ENCODE results near the gene EIF4E2. TPM values are rescaled to one million over a fixed set of nuclear protein-coding genes. Genes with fewer than 3 reads are reported as not detected.

Gene EIF4E2
- total RNA-seq, 1 experiment from 2014 or later = 69.6 TPM

GRCh38 chr2:232506709-232507108 lies 43.8 kb upstream of the EIF4E2 start:
- no peak overlapping the region for H3K4me2 ChIP-seq
- intact Hi-C loops (cut with micrococcal nuclease; ENCODE audit: unreplicated experiment) = no loop called here
- DNase-seq = no peak
- BruUV-seq (replicated peaks) = no TSS peak
- H3K4me1 ChIP-seq (replicated peaks; ENCODE audit: insufficient read depth) = no peaks in the 10 kb centered on the region
- no peak overlapping the region for H3K4me3 ChIP-seq
- H3F3A ChIP-seq (ENCODE audit: insufficient read depth, low read depth) = no peaks in the 10 kb centered on the region; the same call in 1 of the 2 replicates
- TF ChIP-seq CTCF (conservative IDR thresholded peaks at IDR 0.05) (no peak), EZH2 (IDR thresholded peaks at IDR 0.05; ENCODE audit: low read depth) (no peak)
- H3K36me3 ChIP-seq (ENCODE audit: low read depth) = no peaks in the 10 kb centered on the region
- ChIA-PET POLR2A (ENCODE audit: unreplicated experiment) (no interaction called here), CTCF (no interaction called here)
- H3K27me3 ChIP-seq (ENCODE audit: insufficient read depth, low read depth) = peaks cover 56% of the 10 kb centered on the region
- no peak overlapping the region for H3K27ac ChIP-seq
- H3K9me3 ChIP-seq (ENCODE audit: insufficient read depth, low read depth) = no peaks in the 10 kb centered on the region
- H3K79me2 ChIP-seq (ENCODE audit: low read depth) = no peaks in the 10 kb centered on the region
- H2AFZ ChIP-seq = no peak overlapping the region
- no peaks in the 10 kb centered on the region for H4K20me1 ChIP-seq (ENCODE audit: insufficient read depth)
- no peaks in the 10 kb centered on the region for H3K9me2 ChIP-seq (ENCODE audit: insufficient read depth)

GRCh38 chr2:232508251-232508650 lies 42.2 kb upstream of the EIF4E2 start:
- Histone ChIP-seq H3K9me2 (ENCODE audit: insufficient read depth) (no peaks in the 10 kb centered on the region), H3K79me2 (ENCODE audit: low read depth) (no peaks in the 10 kb centered on the region), H2AFZ (no peak overlapping the region), H3K4me3 (no peak overlapping the region), H3K9me3 (ENCODE audit: insufficient read depth, low read depth) (no peaks in the 10 kb centered on the region), H3K36me3 (ENCODE audit: low read depth) (no peaks in the 10 kb centered on the region), H3K27me3 (ENCODE audit: insufficient read depth, low read depth) (peaks cover 49% of the 10 kb centered on the region), H4K20me1 (ENCODE audit: insufficient read depth) (no peaks in the 10 kb centered on the region), H3K4me2 (no peak overlapping the region), H3K4me1 (replicated peaks; ENCODE audit: insufficient read depth) (no peaks in the 10 kb centered on the region), H3K27ac (no peak overlapping the region), H3F3A (ENCODE audit: insufficient read depth, low read depth) (no peaks in the 10 kb centered on the region; the same call in 1 of the 2 replicates)
- CTCF ChIA-PET = no interaction called here
- TF ChIP-seq EZH2 (IDR thresholded peaks at IDR 0.05; ENCODE audit: low read depth) (no peak), CTCF (conservative IDR thresholded peaks at IDR 0.05) (no peak)
- POLR2A ChIA-PET (ENCODE audit: unreplicated experiment) = no interaction called here
- no peak for DNase-seq
- no TSS peak for BruUV-seq (replicated peaks)
- intact Hi-C loops (cut with micrococcal nuclease; ENCODE audit: unreplicated experiment) = no loop called here

- no peaks in the 10 kb centered on the region for H3K9me3 ChIP-seq (ENCODE audit: insufficient read depth, low read depth)
- no peaks in the 10 kb centered on the region for H4K20me1 ChIP-seq (ENCODE audit: insufficient read depth)
- H3K79me2 ChIP-seq (ENCODE audit: low read depth) = no peaks in the 10 kb centered on the region
- ChIA-PET POLR2A (ENCODE audit: unreplicated experiment) (no interaction called here), CTCF (no interaction called here)
- no peak overlapping the region for H2AFZ ChIP-seq
- intact Hi-C loops (cut with micrococcal nuclease; ENCODE audit: unreplicated experiment) = no loop called here
- no TSS peak for BruUV-seq (replicated peaks)
- DNase-seq = no peak
- H3K4me2 ChIP-seq = no peak overlapping the region
- H3K27ac ChIP-seq = no peak overlapping the region
- no peaks in the 10 kb centered on the region for H3K4me1 ChIP-seq (replicated peaks; ENCODE audit: insufficient read depth)
- H3K27me3 ChIP-seq (ENCODE audit: insufficient read depth, low read depth) = peaks cover 23% of the 10 kb centered on the region; the same call in 1 of the 2 replicates
- H3F3A ChIP-seq (ENCODE audit: insufficient read depth, low read depth) = no peaks in the 10 kb centered on the region; the same call in 1 of the 2 replicates
- no peak overlapping the region for H3K4me3 ChIP-seq
- TF ChIP-seq EZH2 (IDR thresholded peaks at IDR 0.05; ENCODE audit: low read depth) = no peak
- no peak for TF ChIP-seq CTCF (conservative IDR thresholded peaks at IDR 0.05)
- H3K36me3 ChIP-seq (ENCODE audit: low read depth) = no peaks in the 10 kb centered on the region
- no peaks in the 10 kb centered on the region for H3K9me2 ChIP-seq (ENCODE audit: insufficient read depth)
Observed at GRCh38 chr2:232511336-232511890, 39.1 kb upstream of the EIF4E2 start.

Data from PC-9 (cell line).